CD4-positive, alpha-beta T cell treated with Interleukin-4 for 1 hour (primary cell): ENCODE data around the gene WDR87.
"Not testable (repeated sequence)": the region's sequence is repeated elsewhere in the genome, so short reads cannot be mapped to it uniquely, and the experiment has no call there.

ENCODE experiments used
- DNase-seq, 2 donors: peaks; one replicate each; pipeline ENCODE4 v3.0.0-alpha.2; 2020 to 2022

The WDR87 gene

GRCh38 chr19:37929355-37929923 is 23.0 kb upstream of the WDR87 start:
- DNase-seq, result no peak

GRCh38 chr19:37928527-37929286 is 22.3 kb upstream of the WDR87 start:
- DNase-seq, result peak in 1 of 2 donors; percentile 65

- DNase-seq, result no peak
Observed at GRCh38 chr19:37926711-37927110, 20.3 kb upstream of the WDR87 start.

GRCh38 chr19:37926255-37926654 is 19.9 kb upstream of the WDR87 start:
- DNase-seq, result no peak

GRCh38 chr19:37925212-37925611 is 18.8 kb upstream of the WDR87 start:
- DNase-seq, result no peak

- not testable (repeated sequence) for DNase-seq
Observed at GRCh38 chr19:37924573-37924972, 18.2 kb upstream of the WDR87 start.

- DNase-seq, result no peak
Observed at GRCh38 chr19:37920591-37921450, 14.4 kb upstream of the WDR87 start.

- DNase-seq, result peak in 1 of 2 donors; percentile 15
Observed at GRCh38 chr19:37914908-37915307, 8.5 kb upstream of the WDR87 start.

- no peak for DNase-seq
Observed at GRCh38 chr19:37909661-37910199, 3.3 kb upstream of the WDR87 start.

- no peak for DNase-seq
Observed at GRCh38 chr19:37907735-37908455, 1.5 kb upstream of the WDR87 start.

- peak; percentile 92 to 93 for DNase-seq
Observed at GRCh38 chr19:37906869-37907734, 708 bp upstream of the WDR87 start, which contains the start of gene SIPA1L3. Gene SIPA1L3 (plus strand): TSS chr19:37907208. CDS start chr19:38081566, 174,358 bp downstream.

GRCh38 chr19:37903096-37903495 is 3.3 kb downstream of the WDR87 start:
- DNase-seq, result no peak

GRCh38 chr19:37902668-37903067 is 3.7 kb downstream of the WDR87 start:
- peak; percentile 80 to 81 for DNase-seq

- no peak for DNase-seq
Observed at GRCh38 chr19:37899966-37900365, 6.4 kb downstream of the WDR87 start.

- no peak for DNase-seq
Observed at GRCh38 chr19:37899453-37899852, 6.9 kb downstream of the WDR87 start.

GRCh38 chr19:37896180-37896579 is 10.2 kb downstream of the WDR87 start:
- DNase-seq, result no peak

- DNase-seq, result no peak
Observed at GRCh38 chr19:37893845-37894575, 12.4 kb downstream of the WDR87 start.

GRCh38 chr19:37886571-37886970 is 19.8 kb downstream of the WDR87 start:
- DNase-seq, result no peak

GRCh38 chr19:37885392-37885791 is 21.0 kb downstream of the WDR87 start:
- DNase-seq, result no peak

- no peak for DNase-seq
Observed at GRCh38 chr19:37877147-37877546, 29.2 kb downstream of the WDR87 start.

- no peak for DNase-seq
Observed at GRCh38 chr19:37876032-37876431, 30.4 kb downstream of the WDR87 start.
